Tibial nerve (tissue), 4 donors: ENCODE data around the gene ARHGEF4. TPM values are rescaled to one million over a fixed set of nuclear protein-coding genes. Genes with fewer than 3 reads are reported as not detected.

ENCODE experiments used
- DNase-seq, 2 donors: peaks; one replicate each; pipeline ENCODE4 v3.0.0-alpha.2; 2019; ENCODE audit warnings: low spot score in 2 of 2
- H3K27ac ChIP-seq, 4 donors: fragments of 200-600 bp; sonication (generic) in 3 of 4; one replicate each; pipeline ENCODE4 v1.5.1; 2017 to 2019; ENCODE audit warnings: mild to moderate bottlenecking in 1 of 4
- H3K27me3 ChIP-seq, 2 donors: fragments of 200-600 bp; sonication (generic) in 1 of 2; one replicate each; pipeline versions ENCODE4 v1.5.1 to v1.6.0; 2017 to 2019
- H3K36me3 ChIP-seq, 3 donors: fragments of 200-600 bp; sonication (generic); one replicate each; pipeline ENCODE4 v1.5.1; 2018 to 2019
- H3K4me1 ChIP-seq, 4 donors: fragments of 200-600 bp; sonication (generic) in 3 of 4; one replicate each; pipeline ENCODE4 v1.5.1; 2017 to 2019
- H3K4me3 ChIP-seq, 4 donors: fragments of 200-600 bp; sonication (generic) in 3 of 4; one replicate each; pipeline ENCODE4 v1.5.1; 2017 to 2019; ENCODE audit warnings: mild to moderate bottlenecking in 1 of 4, moderate library complexity in 1 of 4
- H3K9me3 ChIP-seq, 4 donors: fragments of 200-600 bp; sonication (generic) in 3 of 4; one replicate each; pipeline ENCODE4 v1.5.1; 2017 to 2019
- CTCF ChIP-seq, 5 experiments: fragments of 200-600 bp in 3 of 5; fragments of 450-650 bp in 2 of 5; sonication (generic) in 3 of 5; IDR thresholded peaks; one replicate each; pipeline ENCODE4 v1.5.1; 2016 to 2019; ENCODE audit warnings: antibody characterized with exemption in 5 of 5, mild to moderate bottlenecking in 3 of 5, moderate library complexity in 2 of 5
- EP300 ChIP-seq, 2 donors: sonication (generic); formaldehyde crosslinking; IDR thresholded peaks; one replicate each; pipeline ENCODE4 v1.6.1; 2017; ENCODE audit warnings: antibody characterized with exemption in 2 of 2, mild to moderate bottlenecking in 1 of 2
- POLR2A ChIP-seq, 2 donors: fragments of 450-650 bp; IDR thresholded peaks; one replicate each; pipeline ENCODE4 v1.6.1; 2017; ENCODE audit warnings: antibody characterized with exemption in 2 of 2, mild to moderate bottlenecking in 2 of 2, moderate library complexity in 2 of 2
- WGBS, 2 donors: methylation state at CpG; one replicate each; pipeline ENCODE4 v1.1.5; 2018; 5-methylcytosine and 5-hydroxymethylcytosine counted together
- total RNA-seq, 4 donors: library from RNA; depleted of rRNA; stranded (reverse); fragments of >200 nt; gene quantifications; one replicate each; pipeline ENCODE4 v1.1.0, GENCODE V29; 2016

The ARHGEF4 gene
- total RNA-seq, 4 donors from 2014 or later, result 16.3 to 50.7 (median 23.3) TPM

GRCh38 chr2:130839011-130839780 lies 2.5 kb downstream of the ARHGEF4 start:
- Histone ChIP-seq H3K27me3 (peaks cover 0 to 40% of the 10 kb centered on the region in 2 donors), H3K4me1 (peaks cover 0 to 14% (median 0%) of the 10 kb centered on the region in 4 donors)
- no peak for DNase-seq

GRCh38 chr2:130840506-130840905 lies 3.8 kb downstream of the ARHGEF4 start:
- Histone ChIP-seq H3K4me3 (no peak overlapping the region), H3K27me3 (peaks cover 0 to 35% of the 10 kb centered on the region in 2 donors), H3K27ac (no peak overlapping the region), H3K36me3 (no peaks in the 10 kb centered on the region), H3K4me1 (peaks cover 0 to 14% (median 0%) of the 10 kb centered on the region in 4 donors), H3K9me3 (no peaks in the 10 kb centered on the region)
- TF ChIP-seq EP300 (IDR thresholded peaks at IDR 0.05) (no peak), CTCF (IDR thresholded peaks at IDR 0.05) (no peak), POLR2A (IDR thresholded peaks at IDR 0.05) (no peak)
- no peak for DNase-seq
- WGBS, 2 donors, result 81 to 85% methylated on average over 8 of the region's 8 CpGs

More at GRCh38 chr2:130839011-130839780, 2.5 kb downstream of the ARHGEF4 start:
- H3K27ac ChIP-seq, result no peak overlapping the region
- TF ChIP-seq POLR2A (IDR thresholded peaks at IDR 0.05), result no peak
- TF ChIP-seq EP300 (IDR thresholded peaks at IDR 0.05), result no peak
- H3K36me3 ChIP-seq, result no peaks in the 10 kb centered on the region
- no peaks in the 10 kb centered on the region for H3K9me3 ChIP-seq
- no peak overlapping the region for H3K4me3 ChIP-seq
- 83 to 85% methylated on average over 12 to 15 of the region's 16 CpGs for WGBS, 2 donors

GRCh38 chr2:130841741-130842365 lies 5.1 kb downstream of the ARHGEF4 start:
- no peak overlapping the region for H3K4me3 ChIP-seq
- peaks cover 0 to 27% of the 10 kb centered on the region in 2 donors for H3K27me3 ChIP-seq
- WGBS, 2 donors, result 82 to 88% methylated on average over 6 of the region's 6 CpGs
- DNase-seq, result no peak
- TF ChIP-seq CTCF (IDR thresholded peaks at IDR 0.05) (no peak), EP300 (IDR thresholded peaks at IDR 0.05) (no peak), POLR2A (IDR thresholded peaks at IDR 0.05) (no peak)
- H3K27ac ChIP-seq, result no peak overlapping the region
- H3K9me3 ChIP-seq, result no peaks in the 10 kb centered on the region
- H3K4me1 ChIP-seq, result peaks cover 0 to 8% (median 0%) of the 10 kb centered on the region in 4 donors
- H3K36me3 ChIP-seq, result no peaks in the 10 kb centered on the region

GRCh38 chr2:130842770-130843169 lies 6.1 kb downstream of the ARHGEF4 start:
- 52 to 62% methylated on average over 7 to 8 of the region's 8 CpGs for WGBS, 2 donors
- Histone ChIP-seq H3K4me1 (no peaks in the 10 kb centered on the region), H3K9me3 (no peaks in the 10 kb centered on the region), H3K36me3 (no peaks in the 10 kb centered on the region), H3K4me3 (no peak overlapping the region), H3K27ac (no peak overlapping the region), H3K27me3 (peaks cover 0 to 18% of the 10 kb centered on the region in 2 donors)
- no peak for DNase-seq
- TF ChIP-seq EP300 (IDR thresholded peaks at IDR 0.05) (no peak), POLR2A (IDR thresholded peaks at IDR 0.05) (no peak), CTCF (IDR thresholded peaks at IDR 0.05) (no peak)

- no peak for TF ChIP-seq POLR2A (IDR thresholded peaks at IDR 0.05)
- no peak for TF ChIP-seq EP300 (IDR thresholded peaks at IDR 0.05)
- TF ChIP-seq CTCF (IDR thresholded peaks at IDR 0.05), result no peak
- Histone ChIP-seq H3K27me3 (peaks cover 0 to 11% of the 10 kb centered on the region in 2 donors), H3K27ac (no peak overlapping the region), H3K4me3 (no peak overlapping the region), H3K4me1 (no peaks in the 10 kb centered on the region), H3K36me3 (no peaks in the 10 kb centered on the region), H3K9me3 (no peaks in the 10 kb centered on the region)
- DNase-seq, result no peak
- 56 to 74% methylated on average over 8 to 12 of the region's 12 CpGs for WGBS, 2 donors
Measured at GRCh38 chr2:130843321-130843985, 6.7 kb downstream of the ARHGEF4 start.
